Measurements from ENCODE around the gene KHK. TPM values are rescaled to one million over a fixed set of nuclear protein-coding genes. Genes with fewer than 3 reads are reported as not detected.

KHK gene
- total RNA-seq, 1 experiment from 2014 or later = 5.3 TPM

DNA sequence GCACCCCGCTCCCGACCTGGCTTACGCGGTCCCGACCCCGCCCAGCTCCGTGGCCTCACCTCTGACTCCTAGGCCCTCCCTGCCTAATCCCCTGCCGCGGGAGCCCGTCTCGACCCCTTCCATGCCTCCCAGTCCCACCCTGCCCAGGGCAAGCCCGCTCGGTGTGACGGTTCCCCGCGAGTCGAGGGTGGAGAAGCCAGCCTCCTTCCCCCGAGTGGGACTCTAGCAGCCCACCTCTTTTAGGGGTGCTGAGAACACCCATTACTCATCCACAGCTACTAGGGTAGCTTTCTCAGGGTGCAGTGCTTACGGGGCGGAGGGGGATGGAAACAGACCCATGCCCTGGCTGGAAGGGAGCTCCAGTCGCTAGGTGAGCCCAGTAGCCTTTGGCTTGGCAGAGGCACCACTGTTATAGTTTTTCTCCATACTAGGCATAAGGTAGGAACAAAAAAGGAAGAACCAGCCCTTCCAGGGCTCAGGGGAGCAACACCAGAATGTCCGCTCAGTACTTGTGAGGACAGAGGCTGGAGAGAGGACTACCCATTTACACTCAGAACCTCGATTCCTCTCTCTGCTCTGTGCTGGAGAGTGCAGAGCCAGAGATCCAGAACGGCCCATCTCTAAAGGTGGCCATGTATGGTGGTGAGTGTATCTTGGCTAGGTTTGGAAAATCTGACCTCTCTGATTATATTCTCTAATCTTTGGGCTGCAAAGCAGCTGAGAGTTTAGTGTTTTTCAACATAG, 34.5 kb upstream of the KHK start:
- peaks cover 16% of the 10 kb centered on the region for H3K36me3 ChIP-seq (replicated peaks; ENCODE audit: control insufficient read depth, insufficient read depth, low read length)
- H3K27me3 ChIP-seq (ENCODE audit: control insufficient read depth, insufficient read depth, low read length) = no peaks in the 10 kb centered on the region
- H3K4me3 ChIP-seq (ENCODE audit: insufficient read depth, low read depth, low read length) = peak overlapping the region; percentile 91
- peak; percentile 81 for DNase-seq

DNA sequence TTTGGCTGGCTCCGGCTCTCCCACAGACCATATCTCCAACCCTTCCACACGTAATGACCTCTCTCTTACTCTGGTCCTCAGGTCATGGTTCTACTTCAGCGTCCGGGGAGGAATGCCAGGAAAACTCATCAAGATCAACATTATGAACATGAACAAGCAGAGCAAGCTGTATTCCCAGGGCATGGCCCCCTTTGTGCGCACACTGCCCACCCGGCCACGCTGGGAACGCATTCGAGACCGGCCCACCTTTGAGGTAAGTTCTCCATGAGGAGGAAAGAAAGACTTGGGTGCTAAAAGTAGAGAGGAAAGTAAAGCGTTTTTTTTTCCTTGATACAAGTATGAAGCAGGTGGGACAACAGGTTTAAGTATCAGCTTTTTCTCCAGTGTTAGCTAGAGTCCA, 33.3 kb upstream of the KHK start:
- Histone ChIP-seq H3K27me3 (ENCODE audit: control insufficient read depth, insufficient read depth, low read length) (no peaks in the 10 kb centered on the region), H3K36me3 (replicated peaks; ENCODE audit: control insufficient read depth, insufficient read depth, low read length) (peaks cover 17% of the 10 kb centered on the region), H3K4me3 (ENCODE audit: insufficient read depth, low read depth, low read length) (no peak overlapping the region)
- DNase-seq = no peak

DNA sequence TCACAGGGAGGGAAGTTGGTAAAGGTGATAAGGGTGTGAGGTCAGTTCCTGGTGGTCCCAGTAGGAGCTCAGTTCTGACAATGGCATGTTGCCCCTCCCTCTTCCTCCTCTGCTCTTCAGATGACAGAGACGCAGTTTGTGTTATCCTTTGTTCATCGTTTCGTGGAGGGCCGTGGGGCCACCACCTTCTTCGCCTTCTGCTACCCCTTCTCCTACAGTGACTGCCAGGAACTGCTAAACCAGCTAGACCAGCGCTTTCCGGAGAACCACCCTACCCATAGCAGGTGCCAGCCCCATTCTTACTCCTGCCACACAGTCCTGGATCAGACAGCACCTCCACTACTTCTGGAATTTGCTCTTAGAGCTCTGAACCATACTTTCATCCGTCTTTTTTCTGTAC, 32.8 kb upstream of the KHK start:
- Histone ChIP-seq H3K36me3 (replicated peaks; ENCODE audit: control insufficient read depth, insufficient read depth, low read length) (peaks cover 18% of the 10 kb centered on the region), H3K27me3 (ENCODE audit: control insufficient read depth, insufficient read depth, low read length) (no peaks in the 10 kb centered on the region), H3K4me3 (ENCODE audit: insufficient read depth, low read depth, low read length) (no peak overlapping the region)
- no peak for DNase-seq

DNA sequence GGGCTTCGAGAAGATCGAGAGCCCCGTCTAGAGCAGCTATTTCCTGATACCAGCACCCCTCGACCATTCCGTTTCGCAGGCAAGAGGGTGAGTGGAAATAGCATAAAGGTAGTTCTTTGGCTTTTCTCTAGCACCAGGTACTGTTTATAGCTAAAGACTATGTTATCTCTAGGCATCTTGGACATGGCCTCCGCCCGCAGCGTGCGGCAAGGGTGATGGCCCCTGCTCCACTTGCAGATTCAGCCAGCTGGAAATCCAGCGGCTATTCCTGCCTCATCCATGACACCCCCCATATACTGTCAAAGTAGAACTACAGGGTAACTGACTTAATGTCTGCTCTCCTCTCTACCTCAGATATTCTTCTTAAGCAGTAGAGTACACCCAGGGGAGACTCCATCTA, 31.9 kb upstream of the KHK start:
- no peak overlapping the region for H3K4me3 ChIP-seq (ENCODE audit: insufficient read depth, low read depth, low read length)
- H3K27me3 ChIP-seq (ENCODE audit: control insufficient read depth, insufficient read depth, low read length) = no peaks in the 10 kb centered on the region
- peaks cover 22% of the 10 kb centered on the region for H3K36me3 ChIP-seq (replicated peaks; ENCODE audit: control insufficient read depth, insufficient read depth, low read length)
- no peak for DNase-seq

DNA sequence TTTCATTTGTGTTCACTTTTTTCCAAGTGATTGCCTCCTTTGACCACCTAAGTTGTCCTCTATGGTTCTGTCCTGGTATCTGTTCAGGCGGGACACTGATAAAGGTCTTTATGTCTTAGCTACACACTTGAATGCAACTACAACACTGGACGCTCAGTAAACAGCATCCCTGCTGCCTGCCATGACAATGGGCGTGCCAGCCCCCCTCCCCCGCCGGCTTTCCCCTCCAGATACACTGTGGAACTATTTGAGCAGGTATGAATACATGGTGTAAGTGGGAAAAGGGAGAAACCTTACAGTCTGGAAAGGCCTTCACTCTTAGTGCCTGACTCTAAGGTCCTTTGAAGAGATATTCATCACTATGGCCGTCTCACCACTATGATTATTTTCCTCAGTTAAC, 29.4 kb upstream of the KHK start:
- Histone ChIP-seq H3K27me3 (ENCODE audit: control insufficient read depth, insufficient read depth, low read length) (no peaks in the 10 kb centered on the region), H3K4me3 (ENCODE audit: insufficient read depth, low read depth, low read length) (no peak overlapping the region), H3K36me3 (replicated peaks; ENCODE audit: control insufficient read depth, insufficient read depth, low read length) (peaks cover 22% of the 10 kb centered on the region)
- no peak for DNase-seq

DNA sequence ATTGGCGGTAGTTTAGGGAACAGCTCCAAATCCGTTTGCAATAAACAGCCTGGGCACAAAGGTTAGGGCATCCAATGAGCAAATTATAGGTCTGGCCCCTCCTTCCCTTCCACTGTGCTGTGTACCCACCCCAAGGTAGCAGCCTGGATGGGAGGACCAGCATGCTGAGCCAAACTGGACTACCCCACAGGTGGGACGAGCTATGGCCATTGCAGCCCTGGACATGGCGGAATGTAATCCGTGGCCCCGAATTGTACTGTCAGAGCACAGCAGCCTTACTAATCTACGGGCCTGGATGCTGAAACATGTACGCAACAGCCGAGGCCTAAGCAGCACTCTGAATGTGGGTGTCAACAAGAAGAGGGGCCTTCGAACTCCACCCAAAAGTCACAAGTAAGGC, 28.4 kb upstream of the KHK start:
- DNase-seq = no peak
- Histone ChIP-seq H3K36me3 (replicated peaks; ENCODE audit: control insufficient read depth, insufficient read depth, low read length) (peaks cover 22% of the 10 kb centered on the region), H3K27me3 (ENCODE audit: control insufficient read depth, insufficient read depth, low read length) (no peaks in the 10 kb centered on the region), H3K4me3 (ENCODE audit: insufficient read depth, low read depth, low read length) (no peak overlapping the region)

DNA sequence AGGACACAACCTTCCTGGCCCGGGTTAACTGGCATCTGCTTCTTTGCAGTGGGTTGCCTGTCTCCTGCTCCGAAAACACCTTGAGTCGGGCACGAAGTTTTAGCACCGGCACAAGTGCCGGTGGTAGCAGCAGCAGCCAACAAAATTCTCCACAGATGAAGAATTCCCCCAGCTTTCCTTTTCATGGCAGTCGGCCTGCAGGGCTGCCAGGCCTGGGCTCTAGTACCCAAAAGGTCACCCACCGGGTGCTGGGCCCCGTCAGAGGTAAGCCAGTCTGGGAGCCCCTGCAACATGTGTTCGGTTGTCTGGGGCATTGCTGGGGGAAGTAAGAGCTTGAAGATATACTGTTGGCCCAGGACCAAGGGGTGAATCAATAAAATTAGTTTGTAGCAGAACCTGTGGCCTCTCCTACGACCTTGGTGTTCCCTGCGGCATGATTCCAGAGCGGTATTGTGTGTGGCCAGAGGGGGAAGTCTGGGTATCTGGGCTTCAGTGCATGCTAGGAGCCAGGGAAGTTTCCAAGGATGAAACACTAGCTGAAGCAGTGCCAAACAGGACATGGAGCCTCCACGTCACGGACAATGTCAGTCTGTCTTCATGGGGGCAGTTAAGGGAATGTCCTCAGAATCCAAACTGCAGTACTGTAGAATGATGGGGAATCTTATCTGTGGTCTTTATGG, 27.3 kb upstream of the KHK start:
- Histone ChIP-seq H3K4me3 (ENCODE audit: insufficient read depth, low read depth, low read length) (no peak overlapping the region), H3K27me3 (ENCODE audit: control insufficient read depth, insufficient read depth, low read length) (no peaks in the 10 kb centered on the region), H3K36me3 (replicated peaks; ENCODE audit: control insufficient read depth, insufficient read depth, low read length) (peaks cover 18% of the 10 kb centered on the region)
- no peak for DNase-seq

DNA sequence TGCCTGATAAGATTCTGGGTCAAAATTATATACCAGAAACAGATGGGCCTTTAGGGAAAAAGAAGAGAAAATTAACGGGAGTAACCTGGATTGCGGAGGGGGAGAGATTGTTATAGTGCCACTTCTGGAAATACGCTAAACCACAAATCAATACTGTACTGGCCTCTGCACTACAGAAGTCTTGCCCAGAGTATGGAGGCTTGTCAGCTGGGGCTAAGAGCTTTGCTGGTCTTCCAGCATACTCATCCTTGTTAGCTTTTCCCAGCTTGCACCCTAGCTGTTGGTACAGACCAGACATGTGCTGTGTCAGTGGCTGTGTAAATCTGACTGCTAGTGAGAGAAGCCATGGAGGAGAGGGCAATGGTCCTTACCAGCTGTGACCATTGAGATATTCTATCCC, 26.2 kb upstream of the KHK start:
- peaks cover 15% of the 10 kb centered on the region for H3K36me3 ChIP-seq (replicated peaks; ENCODE audit: control insufficient read depth, insufficient read depth, low read length)

DNA sequence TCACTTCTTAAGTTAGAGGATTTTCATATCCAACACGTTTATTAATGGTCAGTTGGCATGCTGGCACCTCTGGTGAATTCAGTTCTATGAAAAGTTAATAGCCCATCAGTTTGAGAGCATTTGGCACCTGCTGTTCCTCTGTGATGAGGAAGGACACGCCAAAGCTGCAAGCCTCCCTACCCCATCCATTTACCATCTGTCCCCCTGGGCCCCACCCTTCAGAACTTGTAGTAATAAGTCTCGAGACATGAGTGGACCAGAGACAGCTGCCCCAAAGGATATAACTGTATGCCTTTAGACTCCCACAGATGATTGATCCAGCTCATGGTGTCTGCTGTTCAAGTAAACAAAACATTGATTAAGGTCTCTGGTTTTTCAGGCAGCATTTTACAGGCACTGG, 21.4 kb upstream of the KHK start:
- DNase-seq = no peak
- H3K36me3 ChIP-seq (replicated peaks; ENCODE audit: control insufficient read depth, insufficient read depth, low read length) = peaks cover 21% of the 10 kb centered on the region
- no peaks in the 10 kb centered on the region for H3K27me3 ChIP-seq (ENCODE audit: control insufficient read depth, insufficient read depth, low read length)
- no peak overlapping the region for H3K4me3 ChIP-seq (ENCODE audit: insufficient read depth, low read depth, low read length)

More for the DNA sequence above, 26.2 kb upstream of the KHK start:
- H3K4me3 ChIP-seq (ENCODE audit: insufficient read depth, low read depth, low read length) = no peak overlapping the region
- no peaks in the 10 kb centered on the region for H3K27me3 ChIP-seq (ENCODE audit: control insufficient read depth, insufficient read depth, low read length)
- no peak for DNase-seq

DNA sequence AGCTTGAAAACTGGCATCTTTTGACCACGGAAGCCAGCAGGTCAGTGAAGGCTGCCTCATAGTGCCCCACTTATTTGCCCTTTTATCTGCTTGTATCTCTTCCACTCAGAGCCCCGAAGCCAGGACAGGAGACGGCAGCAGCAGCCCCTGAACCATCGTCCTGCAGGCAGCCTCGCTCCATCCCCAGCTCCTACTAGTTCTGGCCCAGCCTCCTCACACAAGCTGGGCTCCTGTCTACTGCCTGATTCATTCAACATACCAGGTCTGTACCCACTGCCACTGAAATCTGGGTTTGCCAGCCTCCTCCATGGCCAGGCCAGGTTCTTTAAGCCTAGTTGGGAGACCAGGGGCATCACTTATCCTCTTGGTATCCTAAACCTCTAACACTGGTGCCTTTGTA, 19.2 kb upstream of the KHK start:
- Histone ChIP-seq H3K27me3 (ENCODE audit: control insufficient read depth, insufficient read depth, low read length) (no peaks in the 10 kb centered on the region), H3K36me3 (replicated peaks; ENCODE audit: control insufficient read depth, insufficient read depth, low read length) (peaks cover 22% of the 10 kb centered on the region), H3K4me3 (ENCODE audit: insufficient read depth, low read depth, low read length) (no peak overlapping the region)
- no peak for DNase-seq

DNA sequence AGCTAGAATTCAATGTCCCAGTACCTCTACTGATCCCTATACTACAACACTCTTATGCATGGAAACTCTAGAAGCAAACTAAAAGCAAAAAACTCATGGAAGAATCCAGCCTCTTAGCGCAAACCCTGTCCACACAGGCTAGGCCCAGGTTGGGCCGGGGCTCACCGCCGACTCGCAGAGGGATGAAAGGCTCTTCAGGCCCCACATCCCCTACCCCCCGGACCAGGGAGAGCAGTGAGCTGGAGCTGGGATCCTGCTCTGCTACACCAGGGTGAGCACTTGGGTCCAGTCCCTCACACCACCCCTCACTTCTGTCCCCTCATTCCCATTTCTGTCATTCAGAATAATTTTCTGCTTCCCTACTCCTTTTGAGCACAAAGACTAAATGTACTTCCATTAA, 17.1 kb upstream of the KHK start:
- DNase-seq = no peak
- peaks cover 22% of the 10 kb centered on the region for H3K36me3 ChIP-seq (replicated peaks; ENCODE audit: control insufficient read depth, insufficient read depth, low read length)
- H3K4me3 ChIP-seq (ENCODE audit: insufficient read depth, low read depth, low read length) = no peak overlapping the region
- H3K27me3 ChIP-seq (ENCODE audit: control insufficient read depth, insufficient read depth, low read length) = no peaks in the 10 kb centered on the region

DNA sequence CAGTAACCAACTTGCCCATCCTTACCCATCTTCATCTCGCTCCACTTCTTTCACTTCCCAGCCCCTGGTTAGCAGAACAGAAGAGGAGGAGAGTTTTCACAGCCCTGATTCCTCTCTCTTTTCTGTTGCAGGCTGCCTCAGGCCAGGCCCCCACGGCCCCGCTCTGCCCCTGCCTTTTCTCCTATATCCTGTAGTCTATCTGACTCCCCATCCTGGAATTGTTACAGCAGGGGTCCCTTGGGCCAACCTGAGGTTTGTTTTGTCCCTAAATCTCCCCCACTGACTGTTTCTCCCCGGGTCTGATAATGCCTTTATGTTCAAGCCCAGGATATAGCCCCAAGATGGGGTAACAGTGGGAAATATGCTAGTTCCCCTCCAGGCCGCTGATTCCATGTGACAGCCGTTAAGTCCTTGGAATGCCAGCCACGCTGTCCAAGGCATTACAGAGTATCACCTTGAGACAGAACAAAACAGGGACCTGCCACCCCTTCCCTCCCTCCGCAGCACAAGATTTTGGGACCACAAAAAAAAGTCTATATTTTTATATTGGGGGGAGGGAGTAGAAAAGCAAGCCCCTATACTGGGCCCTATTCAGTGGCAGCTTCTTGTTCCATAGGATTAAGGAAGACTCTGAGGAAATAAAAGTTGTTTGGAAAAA, 16.5 kb upstream of the KHK start:
- Histone ChIP-seq H3K36me3 (replicated peaks; ENCODE audit: control insufficient read depth, insufficient read depth, low read length) (peaks cover 22% of the 10 kb centered on the region), H3K27me3 (ENCODE audit: control insufficient read depth, insufficient read depth, low read length) (no peaks in the 10 kb centered on the region), H3K4me3 (ENCODE audit: insufficient read depth, low read depth, low read length) (no peak overlapping the region)
- no peak for DNase-seq

DNA sequence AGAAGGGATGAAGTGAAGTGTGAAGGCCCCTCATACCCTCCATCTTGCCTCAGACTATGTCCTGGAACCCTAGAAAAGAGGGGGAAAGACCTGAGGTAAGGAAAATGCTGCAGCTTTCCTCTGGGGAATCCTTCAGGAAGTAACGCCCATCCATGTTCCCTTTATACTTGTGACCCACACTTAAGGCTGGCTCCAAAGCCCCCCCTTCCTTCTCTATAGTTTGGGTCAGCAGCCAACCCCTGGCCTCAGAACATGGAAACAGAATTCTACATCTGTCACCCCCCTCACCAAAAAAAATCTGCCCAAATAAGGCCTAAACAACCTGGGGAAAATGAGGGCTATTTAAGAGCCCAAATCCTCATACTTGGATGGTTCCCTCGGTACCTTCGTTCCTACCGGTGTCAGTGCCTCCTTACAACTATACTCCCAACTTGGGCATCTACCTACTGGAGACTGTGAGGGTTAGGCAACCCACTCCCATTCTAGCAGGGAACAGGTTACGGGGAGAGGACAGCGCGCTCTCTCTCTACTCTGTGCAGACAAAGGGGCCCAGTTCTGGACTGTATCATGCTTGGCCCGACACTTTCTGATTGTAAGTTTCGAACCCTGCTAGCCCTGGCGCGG, 15.8 kb upstream of the KHK start:
- Histone ChIP-seq H3K27me3 (ENCODE audit: control insufficient read depth, insufficient read depth, low read length) (no peaks in the 10 kb centered on the region), H3K36me3 (replicated peaks; ENCODE audit: control insufficient read depth, insufficient read depth, low read length) (peaks cover 18% of the 10 kb centered on the region), H3K4me3 (ENCODE audit: insufficient read depth, low read depth, low read length) (peak overlapping the region; percentile 99)
- no peak for DNase-seq

DNA sequence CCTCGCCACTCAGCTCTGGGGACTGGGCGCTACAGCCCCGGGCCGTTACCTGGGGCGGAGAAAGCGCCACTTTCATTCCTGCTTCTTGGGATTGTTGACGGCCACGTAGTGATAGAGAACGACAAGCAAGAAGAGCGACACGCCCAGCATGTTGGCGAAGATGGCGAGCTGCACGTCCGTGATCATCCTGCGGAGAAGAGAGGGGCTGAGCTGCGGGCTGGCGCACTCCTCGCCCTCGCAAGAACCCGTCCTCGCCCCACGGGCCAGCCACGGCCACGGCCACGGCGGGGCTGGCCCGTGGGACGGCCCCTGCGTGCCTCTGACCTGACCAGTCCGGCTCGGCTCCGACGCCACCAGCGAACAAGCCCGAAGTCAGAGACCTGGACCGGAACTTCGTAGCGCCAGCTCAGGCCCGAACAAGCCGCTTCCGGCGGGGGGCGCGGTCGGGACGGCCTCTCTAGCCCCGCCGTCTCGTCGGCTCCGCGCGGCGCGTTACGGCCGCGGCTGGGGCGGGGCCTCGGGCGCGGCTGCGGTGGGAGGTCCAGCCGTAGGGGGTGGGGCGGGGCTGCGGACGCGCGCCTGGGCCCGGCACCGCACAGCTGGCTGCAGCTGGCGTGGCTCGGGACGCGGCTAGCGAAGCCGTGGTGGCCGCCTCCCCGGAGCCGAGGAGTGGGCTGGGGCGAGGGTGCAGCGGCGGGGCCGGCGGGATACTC, 15.1 kb upstream of the KHK start, which contains the start of gene OST4:
Gene OST4, minus strand, starts transcription at position 378 of the 713 bp plus-strand sequence.
- H3K27me3 ChIP-seq (ENCODE audit: control insufficient read depth, insufficient read depth, low read length) = no peaks in the 10 kb centered on the region
- H3K4me3 ChIP-seq (ENCODE audit: insufficient read depth, low read depth, low read length) = peak within 1 kb of the TSS; percentile 99
- peak; percentile 99 for DNase-seq
- peaks cover 18% of the 10 kb centered on the region for H3K36me3 ChIP-seq (replicated peaks; ENCODE audit: control insufficient read depth, insufficient read depth, low read length)

All from H7 (cell line).